Hematopoietic multipotent progenitor cell treated with erythropoietin and hydrocortisone succinate and interleukin-3 and kit ligand, for 4 days (in vitro differentiated cells): ENCODE results near the gene CLMP.
"Not testable (repeated sequence)": the region's sequence is repeated elsewhere in the genome, so short reads cannot be mapped to it uniquely, and the experiment has no call there.

Source experiments
- DNase-seq: peaks from one replicate; pipeline ENCODE4 v3.0.0-alpha.2; 2015

Gene CLMP

DNA sequence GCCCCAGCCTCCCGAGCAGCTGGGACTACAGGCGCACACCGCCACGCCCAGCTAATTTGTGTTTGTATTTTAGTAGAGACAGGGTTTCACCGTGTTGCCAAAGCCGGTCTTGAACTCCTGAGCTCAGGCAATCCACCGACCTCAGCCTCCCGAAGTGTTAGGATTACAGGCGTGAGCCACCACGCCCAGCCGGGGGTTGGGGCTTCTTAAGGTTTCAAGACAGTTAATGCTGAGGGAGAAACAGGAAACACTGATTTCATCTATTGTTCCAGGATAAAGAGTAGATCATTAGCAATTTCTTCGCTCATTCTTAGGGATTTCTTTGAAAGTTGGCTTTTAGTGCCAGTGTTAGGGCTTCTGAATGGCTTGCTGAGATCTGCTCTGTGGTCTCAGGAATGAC, 21.2 kb upstream of the CLMP start:
- DNase-seq = no peak

DNA sequence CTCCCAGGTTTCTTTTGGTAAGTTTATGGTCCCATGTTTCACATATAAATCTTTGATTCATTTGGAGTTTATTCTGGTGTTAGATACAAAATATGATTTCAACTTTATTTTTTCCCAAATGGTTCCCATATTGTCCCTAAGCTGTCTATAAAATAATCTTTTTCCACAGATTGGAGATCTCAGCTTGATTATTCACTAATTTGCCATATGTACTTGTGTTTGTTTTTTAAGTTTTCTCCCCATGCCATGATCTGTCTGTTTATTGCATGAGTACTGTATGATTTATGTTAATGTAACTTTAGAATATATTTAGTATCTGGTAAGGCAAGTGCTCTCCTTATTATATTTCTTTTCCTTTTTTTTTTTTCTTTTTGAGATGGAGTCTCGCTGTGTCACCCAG, 19.9 kb upstream of the CLMP start:
- DNase-seq = no peak

DNA sequence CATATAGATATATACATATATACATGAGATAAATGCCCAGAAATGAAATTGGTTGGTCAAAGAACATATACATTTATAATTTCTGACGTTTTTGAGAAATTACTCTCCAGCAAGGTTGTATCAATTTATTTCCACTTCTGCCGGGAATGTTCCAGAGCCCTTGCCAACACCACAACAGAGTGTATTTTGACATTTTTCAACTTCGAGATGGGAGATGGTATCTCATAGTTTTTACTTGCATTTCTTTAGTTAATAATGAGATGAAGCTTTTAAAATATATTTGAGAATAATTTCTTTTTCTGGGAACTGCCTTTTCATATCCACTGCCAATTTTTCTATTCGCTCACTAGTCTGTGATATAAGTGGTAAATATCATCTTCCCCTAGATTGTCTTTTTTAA, 19.3 kb upstream of the CLMP start:
- DNase-seq = no peak

DNA sequence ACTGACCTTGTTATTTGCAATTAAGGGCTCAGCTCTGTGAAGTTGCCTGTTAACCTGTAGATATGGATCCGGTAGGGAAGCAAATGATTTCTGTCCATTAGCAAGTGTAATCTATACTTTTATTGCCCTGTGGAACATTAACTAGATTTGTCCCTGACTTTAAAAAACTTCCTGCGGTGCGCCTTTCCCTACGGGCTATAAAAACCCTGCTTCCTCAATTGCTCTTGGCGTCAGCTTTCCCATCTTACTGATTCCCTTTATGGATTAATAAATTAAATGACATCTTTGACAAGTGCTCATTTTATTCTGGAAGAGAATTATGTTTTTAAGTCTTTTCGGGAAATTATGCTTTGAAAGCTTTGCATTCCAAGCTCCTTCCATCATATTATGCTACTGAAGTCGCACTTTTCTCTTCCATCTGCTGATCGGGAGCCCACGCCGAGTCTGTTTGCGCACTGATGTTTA, 18.3 kb upstream of the CLMP start:
- DNase-seq = no peak

DNA sequence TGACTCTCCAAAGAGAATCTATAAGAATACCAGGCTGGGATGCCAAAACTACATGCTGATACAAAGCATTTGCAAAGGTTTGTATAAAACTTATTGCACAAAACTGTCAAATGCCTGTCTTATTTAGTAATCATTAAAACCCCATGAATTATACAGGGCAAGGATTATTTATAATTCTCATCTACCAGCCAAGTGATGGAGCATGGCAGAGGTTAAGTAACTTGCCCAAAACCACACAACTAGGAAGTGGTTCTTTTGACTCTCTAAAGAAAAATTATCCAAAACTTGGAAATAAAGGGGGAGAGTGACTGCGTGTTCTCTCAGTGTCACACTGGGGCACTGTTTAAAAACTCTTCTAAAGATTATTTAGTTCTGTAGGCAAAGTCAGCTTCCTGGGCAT, 17.4 kb upstream of the CLMP start:
- DNase-seq = no peak

DNA sequence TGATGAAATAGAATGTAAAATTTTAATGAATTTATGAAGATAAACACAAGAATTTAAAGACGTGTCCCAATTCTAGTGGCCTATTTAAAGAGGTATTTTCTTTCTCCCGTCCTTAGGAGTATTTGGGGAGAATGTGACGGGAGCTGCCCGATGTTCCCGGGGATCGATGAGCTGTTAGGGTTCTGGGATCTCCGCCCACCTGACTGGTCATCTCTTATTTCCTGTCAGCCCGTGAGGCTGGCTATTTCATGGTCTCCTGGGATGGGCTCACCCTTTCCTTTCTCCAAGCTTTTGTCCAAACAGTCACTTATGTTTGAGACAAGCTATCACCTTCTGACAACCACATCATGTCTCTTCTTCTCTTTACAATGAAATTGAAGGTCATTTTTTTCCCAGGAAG, 16.9 kb upstream of the CLMP start:
- DNase-seq = no peak

DNA sequence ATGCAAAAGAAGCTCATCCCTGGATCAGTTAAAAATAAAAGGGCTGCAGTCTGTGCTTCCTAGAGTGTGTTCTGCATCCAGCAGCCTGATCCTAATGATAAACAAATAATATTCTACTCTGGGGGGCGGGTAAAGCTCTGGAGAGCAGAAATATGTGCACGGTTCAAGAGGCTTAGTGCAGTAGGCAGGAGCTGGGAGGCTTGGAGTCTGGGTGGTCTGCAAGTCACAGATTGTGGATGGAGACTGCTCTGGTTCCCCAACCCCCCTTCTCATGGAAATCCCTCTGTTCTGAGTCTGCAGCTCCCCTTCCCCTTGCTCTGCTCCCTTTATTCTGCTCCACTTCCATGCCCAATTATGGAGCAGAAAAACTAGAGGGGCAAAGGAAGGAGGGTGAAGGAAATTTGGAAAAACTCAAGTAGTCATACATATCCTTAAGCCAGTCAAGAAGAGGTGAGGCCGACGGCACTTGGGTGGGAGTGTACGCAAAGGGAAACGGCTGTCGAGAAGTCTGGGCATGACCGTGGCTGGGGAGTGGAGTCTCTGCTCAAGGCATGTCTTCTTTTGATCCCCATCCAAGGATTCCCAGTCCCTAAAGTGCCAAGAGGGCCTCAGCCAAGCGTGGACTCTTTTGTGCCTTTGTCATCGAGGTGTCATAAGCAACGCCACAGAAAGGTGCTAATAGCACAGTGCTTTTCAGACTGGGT, 16.3 kb upstream of the CLMP start:
- DNase-seq = no peak

DNA sequence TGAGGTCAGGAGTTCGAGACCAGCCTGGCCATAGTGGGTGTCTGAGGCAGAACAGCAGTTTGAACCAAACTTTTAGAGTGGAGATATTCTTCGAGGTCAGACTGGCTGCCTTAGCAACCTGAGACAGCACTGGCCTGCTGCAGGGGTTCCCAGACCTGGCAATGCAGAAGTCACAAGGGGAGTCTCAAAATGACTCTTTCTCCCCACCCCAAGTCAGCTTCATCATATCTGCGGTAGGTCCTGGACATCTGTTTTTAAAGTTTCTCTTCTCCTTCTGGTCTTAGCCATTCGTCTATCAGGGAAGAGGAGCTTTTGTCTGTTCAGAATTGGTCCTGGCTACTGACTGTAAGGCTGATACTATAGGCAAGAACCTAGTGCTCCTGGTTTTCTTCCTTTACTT, 14.5 kb upstream of the CLMP start:
- DNase-seq = no peak

DNA sequence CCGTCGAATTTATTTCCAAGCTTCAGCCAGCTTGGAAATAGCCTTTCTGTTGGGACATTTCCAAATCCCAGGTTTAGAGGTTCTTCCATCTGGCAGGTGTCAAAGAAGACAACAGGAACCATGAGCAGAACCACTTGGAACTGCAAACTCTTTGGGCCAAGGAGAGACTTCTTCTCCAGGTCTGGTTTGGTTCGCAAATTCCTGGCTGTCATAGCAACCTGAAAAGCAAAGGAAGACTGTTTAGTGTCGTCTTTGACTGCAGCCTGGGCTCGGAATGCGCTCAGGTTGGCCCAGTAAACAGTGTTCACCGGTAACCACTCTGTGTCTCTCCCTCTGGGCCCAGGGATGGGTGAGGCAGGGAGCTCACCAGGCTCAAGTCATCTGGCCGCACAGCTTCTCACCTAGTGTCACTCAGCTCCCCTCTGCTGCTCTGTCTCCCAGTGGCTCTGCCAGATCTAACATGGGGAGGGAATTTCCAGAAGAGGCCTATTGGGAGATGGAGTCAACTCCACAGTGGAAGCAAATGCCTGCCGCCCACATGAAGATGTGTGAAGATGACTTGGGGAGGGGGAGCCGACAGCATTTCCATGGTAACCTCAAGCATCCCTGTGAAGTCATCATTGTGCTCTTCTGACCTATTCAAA, 11.9 kb upstream of the CLMP start:
- no peak for DNase-seq

DNA sequence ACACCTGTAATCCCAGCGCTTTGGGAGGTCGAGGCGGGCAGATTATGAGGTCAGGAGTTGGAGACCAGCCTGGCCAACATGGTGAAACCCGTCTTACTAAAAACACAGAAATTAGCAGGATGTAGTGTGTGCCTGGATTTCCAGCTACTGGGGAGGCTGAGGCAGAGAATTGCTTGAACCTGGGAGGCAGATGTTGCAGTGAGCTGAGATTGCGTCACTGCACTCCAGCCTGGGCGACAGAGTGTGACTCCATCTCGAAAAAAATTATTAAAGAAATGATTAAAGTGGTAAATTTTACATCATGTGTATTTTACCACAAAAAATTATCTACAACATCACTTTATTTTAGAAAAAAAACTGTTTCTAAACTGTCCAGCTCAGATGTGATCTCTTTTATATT, 11.0 kb upstream of the CLMP start:
- DNase-seq = not testable (repeated sequence)

DNA sequence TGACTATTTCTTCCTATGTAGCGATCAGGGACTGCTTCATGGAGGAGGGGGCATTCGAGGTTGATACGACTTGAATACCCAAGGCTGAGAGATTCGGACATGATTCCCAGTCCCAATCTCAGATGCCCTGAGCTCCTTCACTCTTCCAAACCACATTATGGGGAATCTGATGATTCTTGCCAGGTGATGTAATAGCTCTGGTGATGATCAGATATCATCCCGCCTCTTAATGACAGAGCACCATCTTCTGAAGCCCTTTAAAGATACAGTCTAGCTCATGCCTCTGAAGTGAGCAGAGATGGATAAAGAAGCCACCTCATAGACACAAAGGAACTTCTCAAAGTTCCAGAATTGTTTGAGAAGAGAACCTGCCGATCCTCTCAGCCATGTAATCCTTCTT, 8.9 kb upstream of the CLMP start:
- no peak for DNase-seq

DNA sequence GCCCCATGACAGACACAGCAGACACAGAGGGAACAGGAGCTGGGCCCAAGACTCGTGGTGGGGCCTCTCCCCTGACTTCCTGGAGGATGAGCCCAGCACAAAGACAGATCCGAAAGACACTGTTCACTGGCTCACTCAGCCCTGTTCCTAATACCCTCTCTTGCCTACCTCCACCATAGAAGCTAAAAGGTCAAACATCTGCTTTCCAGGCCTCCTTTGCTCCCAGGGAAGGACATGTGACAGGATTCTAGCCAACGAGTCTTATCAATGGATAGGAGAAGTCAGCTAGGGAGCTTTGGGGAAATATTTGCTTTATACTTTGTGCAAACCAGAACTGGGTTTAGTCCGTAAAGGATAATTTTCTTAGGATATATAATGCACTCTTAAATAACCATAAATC, 8.4 kb upstream of the CLMP start:
- no peak for DNase-seq

DNA sequence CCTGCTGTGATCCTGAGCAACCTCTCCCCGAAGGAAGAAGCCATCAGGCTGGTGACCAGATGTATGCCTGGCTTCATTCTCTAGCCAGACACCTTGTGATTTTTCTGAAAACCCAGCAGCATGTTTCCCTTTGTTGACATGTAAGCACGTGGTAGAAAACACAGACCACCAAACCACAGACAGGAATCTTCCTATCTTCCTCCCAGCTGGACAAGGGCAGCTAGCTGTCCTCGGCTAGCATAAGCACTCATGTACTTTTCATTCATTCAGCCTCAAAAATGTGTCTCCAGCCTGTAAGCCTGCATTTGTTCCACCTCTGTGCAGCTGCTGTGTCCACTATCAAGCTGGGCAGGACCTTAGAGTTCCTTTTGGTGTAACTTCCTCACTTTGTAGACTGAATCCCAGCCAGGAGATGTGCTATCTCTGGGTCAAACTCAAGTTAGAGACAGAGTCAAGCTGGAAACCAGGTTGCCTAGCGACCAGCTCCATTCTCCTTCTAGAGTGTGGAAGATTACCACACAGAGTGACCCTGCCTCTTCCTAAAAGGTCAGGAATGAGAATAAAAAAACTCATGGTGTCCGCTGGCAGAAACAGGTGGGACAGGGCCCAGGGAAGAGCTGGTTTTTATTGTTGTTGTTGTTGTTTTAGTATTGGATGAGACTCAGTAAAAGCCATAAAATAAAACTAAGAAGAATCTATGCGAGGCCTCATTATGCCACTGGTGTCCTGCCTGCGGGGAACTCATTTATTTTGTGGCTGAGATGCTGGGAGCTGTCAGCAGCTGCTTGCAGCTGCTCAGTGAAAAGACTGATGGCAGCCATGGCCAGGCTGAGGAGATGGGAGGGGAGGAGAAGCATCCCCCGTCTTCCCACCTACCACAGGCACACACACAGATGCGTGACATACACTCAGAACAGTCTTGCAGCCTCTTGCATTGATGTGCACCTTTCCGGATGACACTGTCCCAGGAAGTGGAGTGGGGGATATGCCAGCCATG, 7.4 kb upstream of the CLMP start:
- no peak for DNase-seq

DNA sequence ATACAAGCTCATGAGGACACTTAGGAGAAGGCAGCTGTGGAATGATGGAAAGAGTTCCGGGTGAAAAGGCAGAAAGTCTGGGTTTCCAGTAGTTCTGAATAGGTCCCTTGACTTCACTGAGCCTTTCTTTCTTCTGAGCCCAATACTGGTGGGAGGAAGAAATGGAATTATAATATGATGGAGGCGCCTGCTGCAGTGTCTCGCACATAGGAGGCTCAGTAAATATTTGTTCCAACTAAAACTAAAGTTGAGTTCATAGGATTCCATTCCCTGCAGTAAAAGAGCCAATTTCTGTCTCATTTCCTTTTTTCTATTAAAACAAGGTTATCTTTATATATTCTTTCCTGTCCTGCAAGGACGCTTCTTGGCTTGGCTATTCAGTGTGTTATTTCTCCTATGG, 5.2 kb upstream of the CLMP start:
- no peak for DNase-seq

DNA sequence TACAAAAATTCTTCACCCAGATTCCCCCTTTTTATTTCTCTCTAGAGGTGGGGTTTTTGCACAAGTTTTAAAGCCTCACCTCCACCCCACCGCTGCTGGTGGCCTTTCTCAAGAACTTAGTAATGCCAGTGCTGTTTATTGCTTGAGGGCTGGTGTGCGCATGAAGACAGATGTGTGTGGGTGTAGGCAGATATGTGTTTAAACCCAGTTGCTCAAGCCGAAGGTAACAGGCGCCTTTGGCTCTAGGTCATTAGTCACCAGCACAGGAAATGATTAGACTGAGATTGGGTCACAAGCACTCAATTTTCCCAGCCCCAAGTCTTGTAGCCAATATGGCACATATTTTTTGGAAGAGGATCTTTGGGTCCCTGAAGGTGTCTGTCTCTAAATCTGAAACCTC, 2.7 kb upstream of the CLMP start:
- no peak for DNase-seq

DNA sequence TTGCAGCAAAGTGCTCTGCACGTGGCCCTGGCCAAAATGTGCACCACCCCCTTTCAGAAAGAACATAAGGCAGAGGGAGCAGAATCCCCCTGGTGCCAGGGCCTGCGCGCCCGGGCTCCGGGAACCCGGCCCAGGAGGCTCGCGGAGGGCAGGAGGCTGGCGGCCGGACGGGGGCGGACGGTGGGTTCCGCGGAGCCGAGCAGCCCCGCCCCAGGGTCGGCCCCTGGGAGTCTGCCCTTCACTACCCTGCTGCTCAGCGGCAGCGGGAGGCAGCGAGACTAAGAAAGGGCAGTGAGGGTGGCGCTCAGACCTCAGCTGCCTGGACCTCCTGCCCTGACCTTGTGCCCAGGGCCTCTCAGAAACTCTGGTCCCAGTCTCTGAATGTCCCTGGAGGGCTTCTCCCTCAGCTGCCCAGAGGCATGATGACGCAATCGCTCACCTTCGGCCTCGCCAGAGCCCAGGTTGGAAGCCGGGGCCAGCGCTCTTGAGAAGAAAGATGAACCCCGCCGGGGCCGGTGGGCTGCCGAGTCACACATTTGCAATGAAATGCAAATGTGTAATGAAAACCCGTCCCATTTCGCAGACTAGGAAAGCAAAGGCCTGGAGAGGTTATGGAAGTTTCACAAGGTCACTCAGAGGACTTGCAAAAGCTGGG, 1.1 kb upstream of the CLMP start:
- no peak for DNase-seq

DNA sequence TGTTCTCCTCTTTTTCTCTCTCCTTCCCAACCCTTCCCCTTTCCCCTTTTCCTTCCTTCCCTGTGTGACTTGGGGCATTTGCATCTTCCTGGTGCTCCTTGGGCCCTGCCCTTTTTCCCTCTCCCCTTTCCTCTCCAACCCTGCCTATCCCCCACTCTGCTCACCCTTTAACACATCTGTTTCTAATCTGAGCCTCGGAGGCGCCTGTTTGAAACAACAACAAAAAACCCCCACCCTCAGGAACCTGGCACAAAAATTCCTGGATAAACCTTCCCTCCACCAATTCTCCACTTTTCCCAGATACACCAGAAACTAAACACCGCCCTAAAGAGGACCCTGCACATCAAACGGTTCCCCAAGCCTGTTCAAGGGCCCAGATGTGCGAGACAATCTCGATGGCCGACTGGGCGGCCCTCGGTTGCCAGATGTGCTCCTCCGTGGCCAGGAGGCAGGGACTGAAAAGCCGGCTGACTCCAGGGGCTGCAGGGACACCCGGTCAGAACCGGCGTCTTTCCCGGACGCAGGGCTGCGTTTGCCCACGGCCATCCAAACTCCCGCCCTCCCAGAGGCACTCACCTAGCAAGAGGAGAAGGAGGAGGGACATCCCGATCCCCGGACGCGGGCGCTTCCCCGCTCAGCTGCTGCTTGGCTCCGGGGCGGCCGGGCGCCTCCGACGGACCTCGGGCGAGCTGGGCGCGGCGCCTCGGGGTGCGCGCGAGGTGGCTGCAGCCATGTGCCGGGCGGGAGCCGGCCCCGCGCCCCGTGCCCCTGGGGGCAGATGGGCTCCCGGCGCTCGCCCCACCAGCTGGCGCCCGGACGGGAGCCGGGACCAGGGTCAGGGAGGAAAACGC, 486 bp downstream of the CLMP start:
- no peak for DNase-seq

DNA sequence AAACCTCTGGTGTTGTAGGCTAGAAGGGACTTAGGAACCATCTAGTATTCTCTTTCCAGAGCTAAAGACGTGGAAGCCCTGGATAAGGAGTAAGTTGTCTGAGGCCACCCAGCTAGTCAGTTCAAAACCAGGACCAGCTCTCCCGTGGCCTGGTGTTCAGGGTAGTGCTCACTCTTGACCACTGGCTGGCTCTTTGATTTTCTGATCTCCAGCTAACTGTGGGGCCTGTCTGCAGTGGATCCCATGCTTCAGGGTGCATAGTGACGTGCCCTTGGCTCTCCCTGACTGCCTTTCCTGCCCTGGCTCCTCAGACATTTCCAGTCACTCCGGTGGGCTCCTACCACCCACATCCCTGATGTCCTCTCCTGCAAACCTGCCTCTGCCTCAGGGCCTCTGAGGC, 1.3 kb downstream of the CLMP start:
- DNase-seq = no peak

DNA sequence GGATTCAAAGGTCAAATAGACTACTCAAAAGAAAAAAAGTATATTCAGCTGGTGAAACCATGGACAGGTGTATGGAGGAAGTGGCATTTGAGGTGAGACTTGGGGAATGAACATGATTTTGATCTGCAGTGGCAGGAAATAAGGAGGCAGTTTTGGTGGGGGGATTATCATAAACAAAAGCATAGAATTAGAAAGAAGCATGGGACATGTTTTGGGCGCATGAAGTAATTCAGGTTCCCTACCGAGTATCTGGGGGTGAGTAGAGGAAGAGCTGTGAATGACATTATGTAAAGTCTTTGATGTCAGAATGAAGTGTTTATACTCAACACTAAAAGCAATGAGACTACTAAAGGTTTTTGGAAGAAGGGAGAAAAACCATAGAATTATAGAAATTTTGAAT, 3.1 kb downstream of the CLMP start:
- DNase-seq = no peak

DNA sequence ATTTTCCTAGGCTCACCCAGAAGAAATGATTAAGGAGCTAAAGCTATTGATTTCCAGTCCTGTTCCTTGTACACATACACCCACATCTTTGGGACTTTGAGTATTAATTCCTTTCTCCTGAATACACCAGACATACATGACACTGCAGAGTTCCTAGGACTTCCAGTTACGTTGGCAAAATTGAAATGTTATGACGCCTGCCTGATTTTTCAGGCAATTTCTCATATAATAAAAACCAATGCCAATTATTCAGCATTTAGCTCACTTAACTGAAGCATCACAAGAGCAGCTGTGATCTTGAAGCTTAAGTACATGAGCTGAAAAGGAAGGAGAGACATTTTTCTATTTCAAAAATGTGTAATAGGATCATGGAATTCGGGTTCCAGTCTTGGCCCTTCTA, 4.5 kb downstream of the CLMP start:
- DNase-seq = no peak

DNA sequence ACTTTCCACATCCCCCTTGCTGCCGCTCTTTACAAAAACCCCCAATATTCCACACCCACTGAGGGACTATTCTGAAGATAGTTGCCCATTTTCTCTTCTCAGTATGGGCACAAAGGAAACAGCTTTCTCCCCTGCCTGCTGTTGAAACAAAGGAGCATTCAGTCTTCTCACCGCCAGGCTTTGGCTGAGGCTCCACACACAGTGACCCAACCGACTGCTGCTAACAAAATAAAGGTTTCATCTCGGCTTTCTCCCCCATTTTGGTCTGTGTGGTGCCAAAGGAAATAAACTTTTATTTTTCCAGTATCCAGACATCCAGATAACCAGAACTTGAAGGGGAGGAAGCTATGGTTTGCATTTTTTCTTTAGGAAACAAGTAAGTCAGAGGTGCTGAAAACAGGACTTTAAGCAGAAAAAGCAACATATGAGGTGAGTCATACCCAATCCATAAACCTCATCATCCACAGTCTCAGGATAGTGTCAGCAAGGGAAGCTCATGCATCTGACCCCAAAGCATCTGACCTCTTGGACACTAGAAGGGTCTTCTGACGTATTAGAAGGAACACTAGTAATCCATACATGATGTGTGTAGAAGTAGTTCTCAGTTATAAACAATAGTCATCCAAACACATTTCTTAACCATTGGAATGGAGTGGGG, 6.4 kb downstream of the CLMP start:
- no peak for DNase-seq
